Measurements from ENCODE around the gene SCN9A. TPM values are rescaled to one million over a fixed set of nuclear protein-coding genes. Genes with fewer than 3 reads are reported as not detected.

SCN9A gene
- total and polyA plus RNA-seq, 2 of the 8 experiments (the other 6 are each of a cell fraction or from before 2014, with no cell fraction given), result 1.6 to 6.2 TPM

DNA sequence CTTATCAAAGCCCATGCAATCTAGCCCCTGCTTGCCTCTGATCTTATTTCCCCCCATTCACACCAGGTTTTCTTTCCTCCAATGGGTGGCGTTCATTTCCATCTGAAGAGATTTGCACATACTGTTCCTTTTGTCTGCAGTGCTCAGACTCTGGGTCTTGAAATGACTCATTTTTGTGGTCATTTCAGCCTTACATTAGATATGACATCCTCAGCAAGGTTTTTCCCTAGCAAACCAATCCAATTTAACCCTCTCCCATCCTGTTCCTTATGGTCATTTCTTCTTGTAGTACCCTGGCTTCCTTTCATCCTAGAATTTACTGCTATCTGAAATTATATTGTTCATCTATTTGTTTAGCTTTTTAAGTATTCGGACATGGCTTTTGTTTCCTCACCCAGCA, 205.4 kb downstream of the SCN9A start (continued):
- TF ChIP-seq CHD7 (IDR thresholded peaks at IDR 0.05; ENCODE audit: insufficient replicate concordance, low read length), result no peak
- no peak for TF ChIP-seq SUZ12 (IDR thresholded peaks at IDR 0.05; ENCODE audit: low read length)
- TF ChIP-seq TCF12 (IDR thresholded peaks at IDR 0.05; ENCODE audit: low read depth, low read length), result no peak
- TF ChIP-seq EZH2 (IDR thresholded peaks at IDR 0.05; ENCODE audit: low read depth, low read length, severe bottlenecking), result no peak
- TF ChIP-seq, protein P1, sequence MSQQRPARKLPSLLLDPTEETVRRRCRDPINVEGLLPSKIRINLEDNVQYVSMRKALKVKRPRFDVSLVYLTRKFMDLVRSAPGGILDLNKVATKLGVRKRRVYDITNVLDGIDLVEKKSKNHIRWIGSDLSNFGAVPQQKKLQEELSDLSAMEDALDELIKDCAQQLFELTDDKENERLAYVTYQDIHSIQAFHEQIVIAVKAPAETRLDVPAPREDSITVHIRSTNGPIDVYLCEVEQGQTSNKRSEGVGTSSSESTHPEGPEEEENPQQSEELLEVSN (IDR thresholded peaks at IDR 0.05), result no peak
- TF ChIP-seq EP300 (IDR thresholded peaks at IDR 0.05; ENCODE audit: borderline replicate concordance in 1 of 2, low read depth in 2 of 2, low read length in 2 of 2), result no peak
- no peak for TF ChIP-seq POLR2A (IDR thresholded peaks at IDR 0.05; ENCODE audit: control extremely low read depth in 1 of 2, low read depth in 2 of 2, low read length in 2 of 2)
- TF ChIP-seq BCL11A (IDR thresholded peaks at IDR 0.05; ENCODE audit: low read depth in 2 of 2, low read length in 2 of 2), result no peak
- TF ChIP-seq MAX (IDR thresholded peaks at IDR 0.05), result no peak

Measured in H1 (cell line).